IPS-NIHi7 (cell line): ENCODE data around the gene AP4M1.
A peak's percentile ranks its signal among the peaks of the same experiment; 100 is the strongest.

Source experiments
- DNase-seq: peaks from one replicate; pipeline ENCODE4 v3.0.0; 2012; ENCODE audit warnings: mixed read lengths; ENCODE audit errors: extremely low spot score

Gene AP4M1

GRCh38 chr7:100157334-100158228 lies 56.1 kb downstream of the AP4M1 start:
- DNase-seq = peak; percentile 40
